Pons (tissue), 1 donor: Measurements from ENCODE around the gene CLMN.
"Not testable (repeated sequence)": the region's sequence is repeated elsewhere in the genome, so short reads cannot be mapped to it uniquely, and the experiment has no call there.

ENCODE experiments used
- DNase-seq: peaks from one replicate; pipeline ENCODE4 v3.0.0-alpha.2; 2016; ENCODE audit warnings: low spot score

CLMN gene

GRCh38 chr14:95157327-95158189, 162.2 kb downstream of the CLMN start, which contains the start of gene DICER1:
Gene DICER1, minus strand, starts transcription at chr14:95157529. Its CDS starts 24,071 bp downstream, at chr14:95133458.
- DNase-seq = peak; percentile 94

- DNase-seq = no peak
These were observed 162.7 kb downstream of the CLMN start for GRCh38 chr14:95157048-95157326.

GRCh38 chr14:95156161-95157047, 163.3 kb downstream of the CLMN start:
- peak; percentile 66 for DNase-seq

- peak; percentile 44 for DNase-seq
These were observed 164.7 kb downstream of the CLMN start for GRCh38 chr14:95155045-95155444.

GRCh38 chr14:95153866-95154265, 165.8 kb downstream of the CLMN start:
- no peak for DNase-seq

- DNase-seq = no peak
These were observed 168.1 kb downstream of the CLMN start for GRCh38 chr14:95151561-95151960.

- DNase-seq = no peak
These were observed 168.8 kb downstream of the CLMN start for GRCh38 chr14:95150910-95151309.

GRCh38 chr14:95149441-95149840, 170.3 kb downstream of the CLMN start:
- DNase-seq = peak; percentile 0

GRCh38 chr14:95147597-95147996, 172.1 kb downstream of the CLMN start:
- DNase-seq = no peak

GRCh38 chr14:95146079-95146771, 173.5 kb downstream of the CLMN start:
- DNase-seq = peak; percentile 2

- peak; percentile 8 for DNase-seq
These were observed 174.9 kb downstream of the CLMN start for GRCh38 chr14:95144849-95145248.

- peak; percentile 17 for DNase-seq
These were observed 175.7 kb downstream of the CLMN start for GRCh38 chr14:95143808-95144620.

GRCh38 chr14:95142208-95142607, 177.5 kb downstream of the CLMN start:
- DNase-seq = no peak

- DNase-seq = no peak
These were observed 178.0 kb downstream of the CLMN start for GRCh38 chr14:95141684-95142083.

- peak; percentile 88 for DNase-seq
These were observed 179.4 kb downstream of the CLMN start for GRCh38 chr14:95140060-95140858.

- DNase-seq = no peak
These were observed 180.8 kb downstream of the CLMN start for GRCh38 chr14:95138876-95139275.

- DNase-seq = not testable (repeated sequence)
These were observed 181.3 kb downstream of the CLMN start for GRCh38 chr14:95138455-95138854.

- DNase-seq = peak; percentile 80
These were observed 181.9 kb downstream of the CLMN start for GRCh38 chr14:95137804-95138167.

- no peak for DNase-seq
These were observed 182.4 kb downstream of the CLMN start for GRCh38 chr14:95137164-95137803.

- no peak for DNase-seq
These were observed 183.1 kb downstream of the CLMN start for GRCh38 chr14:95136631-95137030.
